GM23338 (cell line): ENCODE data around the gene ZNF865. TPM values are rescaled to one million over a fixed set of nuclear protein-coding genes. Genes with fewer than 3 reads are reported as not detected.

ENCODE experiments used
- ATAC-seq: fragments of 200-7000 bp; cut with Tn5 transposase; 3 replicates; pipeline ENCODE4 v1.9.1; 2020
- DNase-seq: peaks from one replicate; pipeline ENCODE4 v3.0.0-alpha.2; 2015; ENCODE audit warnings: low spot score
- H2AFZ ChIP-seq: fragments of 200-600 bp; sonication (generic); 2 replicates; pipeline ENCODE4 v1.8.0; 2016; ENCODE audit warnings: antibody characterized with exemption, mild to moderate bottlenecking, moderate library complexity
- H3F3A ChIP-seq: fragments of 200-600 bp; sonication (generic); replicated peaks from 2 replicates; pipeline ENCODE4 v1.8.0; 2017; ENCODE audit warnings: antibody characterized with exemption, mixed run types, low read depth
- H3K27ac ChIP-seq: fragments of 200-600 bp; sonication (generic); 2 replicates; pipeline ENCODE4 v1.6.1; 2016; ENCODE audit warnings: low read depth
- H3K27me3 ChIP-seq: fragments of 200-600 bp; sonication (generic); 2 replicates; pipeline ENCODE4 v1.8.0; 2016; ENCODE audit warnings: mild to moderate bottlenecking, mixed run types, moderate library complexity; ENCODE audit not compliant: insufficient read depth
- H3K36me3 ChIP-seq: fragments of 200-600 bp; sonication (generic); 2 replicates; pipeline ENCODE4 v1.8.0; 2016; ENCODE audit warnings: mild to moderate bottlenecking; ENCODE audit not compliant: insufficient read depth
- H3K4me1 ChIP-seq: fragments of 200-600 bp; sonication (generic); 2 replicates; pipeline ENCODE4 v1.8.0; 2016; ENCODE audit warnings: mild to moderate bottlenecking, moderate library complexity; ENCODE audit not compliant: insufficient read depth
- H3K4me2 ChIP-seq: fragments of 200-600 bp; sonication (generic); 2 replicates; pipeline ENCODE4 v1.7.1; 2017; ENCODE audit warnings: mixed run types
- H3K4me3 ChIP-seq: fragments of 200-600 bp; sonication (generic); 2 replicates; pipeline ENCODE4 v1.6.1; 2016; ENCODE audit warnings: mixed run types
- H3K79me2 ChIP-seq: fragments of 200-600 bp; sonication (generic); replicated peaks from 2 replicates; pipeline ENCODE4 v1.8.0; 2017; ENCODE audit warnings: mild to moderate bottlenecking; ENCODE audit not compliant: insufficient read depth
- H3K9me2 ChIP-seq: fragments of 200-600 bp; sonication (generic); 2 replicates; pipeline ENCODE4 v1.8.0; 2017; ENCODE audit not compliant: insufficient read depth
- H4K20me1 ChIP-seq: fragments of 200-600 bp; sonication (generic); replicated peaks from 2 replicates; pipeline ENCODE4 v1.8.0; 2017; ENCODE audit warnings: mild to moderate bottlenecking; ENCODE audit not compliant: insufficient read depth
- H3K27ac Mint-ChIP-seq: 2 replicates; pipeline ENCODE4 v1.8.0; 2020; ENCODE audit warnings: inconsistent platforms, mild to moderate bottlenecking, moderate library complexity, mixed read lengths
- H3K27me3 Mint-ChIP-seq: 3 replicates; pipeline ENCODE4 v1.8.0; 2022; ENCODE audit warnings: low read depth, mild to moderate bottlenecking, moderate library complexity, mixed read lengths, inconsistent platforms; ENCODE audit not compliant: insufficient read depth, poor library complexity
- H3K36me3 Mint-ChIP-seq: 3 replicates; pipeline ENCODE4 v1.8.0; 2021; ENCODE audit warnings: low read depth, mild to moderate bottlenecking, inconsistent platforms, moderate library complexity, mixed read lengths
- H3K4me1 Mint-ChIP-seq: 3 replicates; pipeline ENCODE4 v1.8.0; 2020; ENCODE audit warnings: mild to moderate bottlenecking, inconsistent platforms, mixed read lengths
- H3K4me3 Mint-ChIP-seq: 3 replicates; pipeline ENCODE4 v1.8.0; 2021; ENCODE audit warnings: moderate library complexity, mild to moderate bottlenecking, inconsistent platforms, mixed read lengths
- H3K9me3 Mint-ChIP-seq: 3 replicates; pipeline ENCODE4 v1.8.0; 2020; ENCODE audit warnings: moderate library complexity, mild to moderate bottlenecking, inconsistent platforms, mixed read lengths
- CREB1 ChIP-seq: fragments of 250-450 bp; sonication (Bioruptor Pico); IDR thresholded peaks from 2 replicates; pipeline ENCODE4 v1.5.0; 2020; ENCODE audit warnings: low read depth, mild to moderate bottlenecking, moderate library complexity
- EZH2 ChIP-seq: fragments of 200-600 bp; sonication (generic); IDR thresholded peaks from one replicate; pipeline ENCODE4 v1.8.0; 2017; ENCODE audit warnings: antibody characterized with exemption, mild to moderate bottlenecking, low read depth; ENCODE audit not compliant: unreplicated experiment
- EZH2phosphoT487 ChIP-seq: fragments of 200-600 bp; sonication (generic); IDR thresholded peaks from one replicate; pipeline ENCODE4 v1.8.1; 2018; ENCODE audit warnings: antibody characterized with exemption; ENCODE audit not compliant: unreplicated experiment
- JUNB ChIP-seq: IDR thresholded peaks from one replicate; pipeline ENCODE4 v1.6.1; 2016; ENCODE audit warnings: antibody characterized with exemption; ENCODE audit not compliant: unreplicated experiment
- NANOG ChIP-seq: IDR thresholded peaks from 2 replicates; pipeline ENCODE4 v1.6.1; 2016; ENCODE audit warnings: antibody characterized with exemption, borderline replicate concordance
- POLR2AphosphoS5 ChIP-seq: IDR thresholded peaks from 2 replicates; pipeline ENCODE4 v1.6.1; 2016; ENCODE audit warnings: antibody characterized with exemption, low read depth
- STAT1 ChIP-seq: IDR thresholded peaks from one replicate; pipeline ENCODE4 v1.6.1; 2016; ENCODE audit warnings: antibody characterized with exemption; ENCODE audit not compliant: unreplicated experiment
- ZNF114 ChIP-seq: fragments of 250-450 bp; sonication (Bioruptor Pico); IDR thresholded peaks from 2 replicates; pipeline ENCODE4 v1.5.0; 2020; ENCODE audit warnings: mild to moderate bottlenecking, moderate library complexity
- ZNF331 ChIP-seq: fragments of 250-450 bp; sonication (Bioruptor Pico); IDR thresholded peaks from 2 replicates; pipeline ENCODE4 v1.5.0; 2020; ENCODE audit warnings: low read depth, mild to moderate bottlenecking, moderate library complexity
- polyA plus RNA-seq: library from polyadenylated mRNA; unstranded; fragments of >200 nt; fragmentation: Nextera tagmentation; extraction: Ambion mirVana; gene quantifications from 2 replicates; pipeline ENCODE4 v1.2.1, GENCODE V29; 2016
- total RNA-seq: library from RNA; depleted of rRNA; stranded (reverse); fragments of >200 nt; shearing (Covaris generic); gene quantifications from 2 replicates; pipeline ENCODE4 v1.2.3, GENCODE V29; 2014
- TF ChIP-seq, protein P1 (sequence below): IDR thresholded peaks from 2 replicates; pipeline ENCODE4 v1.6.1; 2016; ENCODE audit warnings: antibody characterized with exemption
- TF ChIP-seq, protein P2 (sequence below), 2 experiments: fragments of 200-600 bp in 1 of 2; sonication (generic) in 1 of 2; conservative IDR thresholded peaks; 2 replicates each; pipeline versions ENCODE4 v1.5.1 to v1.6.1; 2016 to 2017; ENCODE audit warnings: antibody characterized with exemption in 2 of 2, low read depth in 2 of 2, mild to moderate bottlenecking in 2 of 2, moderate library complexity in 1 of 2
- TF ChIP-seq, protein P3 (sequence below): IDR thresholded peaks from one replicate; pipeline ENCODE4 v1.6.1; 2018; ENCODE audit warnings: antibody characterized with exemption; ENCODE audit not compliant: unreplicated experiment
- TF ChIP-seq, protein P4 (sequence below): fragments of 250-450 bp; sonication (Bioruptor Pico); IDR thresholded peaks from 2 replicates; pipeline ENCODE4 v1.5.0; 2020; ENCODE audit warnings: mild to moderate bottlenecking, moderate library complexity

Gene ZNF865
- total and polyA plus RNA-seq, 2 experiments from 2014 or later, result 2.2 to 12.1 TPM

DNA sequence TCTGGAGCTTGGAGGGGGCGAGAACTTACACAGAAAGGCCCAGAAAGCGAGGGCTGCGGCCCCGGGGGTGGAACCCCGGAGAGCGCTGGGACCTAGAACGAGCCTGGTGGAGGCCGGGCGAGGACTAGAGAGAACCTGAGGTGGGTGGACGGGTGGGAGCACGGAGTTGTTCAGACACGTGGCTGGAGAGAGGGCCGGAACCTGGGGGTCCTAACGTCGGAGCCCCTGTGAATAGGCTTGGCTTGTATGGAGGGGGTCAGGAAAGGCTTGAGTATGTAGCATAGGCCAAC is 38.4 kb downstream of the ZNF865 start (continued):
- TF ChIP-seq, protein P1, sequence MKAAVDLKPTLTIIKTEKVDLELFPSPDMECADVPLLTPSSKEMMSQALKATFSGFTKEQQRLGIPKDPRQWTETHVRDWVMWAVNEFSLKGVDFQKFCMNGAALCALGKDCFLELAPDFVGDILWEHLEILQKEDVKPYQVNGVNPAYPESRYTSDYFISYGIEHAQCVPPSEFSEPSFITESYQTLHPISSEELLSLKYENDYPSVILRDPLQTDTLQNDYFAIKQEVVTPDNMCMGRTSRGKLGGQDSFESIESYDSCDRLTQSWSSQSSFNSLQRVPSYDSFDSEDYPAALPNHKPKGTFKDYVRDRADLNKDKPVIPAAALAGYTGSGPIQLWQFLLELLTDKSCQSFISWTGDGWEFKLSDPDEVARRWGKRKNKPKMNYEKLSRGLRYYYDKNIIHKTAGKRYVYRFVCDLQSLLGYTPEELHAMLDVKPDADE, result no peak
- no peak for TF ChIP-seq ZNF331 (CRISPR knock-in tag)
- no peak for TF ChIP-seq NANOG
- TF ChIP-seq, protein P2, sequence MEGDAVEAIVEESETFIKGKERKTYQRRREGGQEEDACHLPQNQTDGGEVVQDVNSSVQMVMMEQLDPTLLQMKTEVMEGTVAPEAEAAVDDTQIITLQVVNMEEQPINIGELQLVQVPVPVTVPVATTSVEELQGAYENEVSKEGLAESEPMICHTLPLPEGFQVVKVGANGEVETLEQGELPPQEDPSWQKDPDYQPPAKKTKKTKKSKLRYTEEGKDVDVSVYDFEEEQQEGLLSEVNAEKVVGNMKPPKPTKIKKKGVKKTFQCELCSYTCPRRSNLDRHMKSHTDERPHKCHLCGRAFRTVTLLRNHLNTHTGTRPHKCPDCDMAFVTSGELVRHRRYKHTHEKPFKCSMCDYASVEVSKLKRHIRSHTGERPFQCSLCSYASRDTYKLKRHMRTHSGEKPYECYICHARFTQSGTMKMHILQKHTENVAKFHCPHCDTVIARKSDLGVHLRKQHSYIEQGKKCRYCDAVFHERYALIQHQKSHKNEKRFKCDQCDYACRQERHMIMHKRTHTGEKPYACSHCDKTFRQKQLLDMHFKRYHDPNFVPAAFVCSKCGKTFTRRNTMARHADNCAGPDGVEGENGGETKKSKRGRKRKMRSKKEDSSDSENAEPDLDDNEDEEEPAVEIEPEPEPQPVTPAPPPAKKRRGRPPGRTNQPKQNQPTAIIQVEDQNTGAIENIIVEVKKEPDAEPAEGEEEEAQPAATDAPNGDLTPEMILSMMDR (conservative IDR thresholded peaks at IDR 0.05; ENCODE audit: low read depth in 2 of 2), result no peak
- TF ChIP-seq POLR2AphosphoS5, result no peak
- no peak for TF ChIP-seq EZH2phosphoT487
- no peak for TF ChIP-seq STAT1
- TF ChIP-seq EZH2, result no peak

DNA sequence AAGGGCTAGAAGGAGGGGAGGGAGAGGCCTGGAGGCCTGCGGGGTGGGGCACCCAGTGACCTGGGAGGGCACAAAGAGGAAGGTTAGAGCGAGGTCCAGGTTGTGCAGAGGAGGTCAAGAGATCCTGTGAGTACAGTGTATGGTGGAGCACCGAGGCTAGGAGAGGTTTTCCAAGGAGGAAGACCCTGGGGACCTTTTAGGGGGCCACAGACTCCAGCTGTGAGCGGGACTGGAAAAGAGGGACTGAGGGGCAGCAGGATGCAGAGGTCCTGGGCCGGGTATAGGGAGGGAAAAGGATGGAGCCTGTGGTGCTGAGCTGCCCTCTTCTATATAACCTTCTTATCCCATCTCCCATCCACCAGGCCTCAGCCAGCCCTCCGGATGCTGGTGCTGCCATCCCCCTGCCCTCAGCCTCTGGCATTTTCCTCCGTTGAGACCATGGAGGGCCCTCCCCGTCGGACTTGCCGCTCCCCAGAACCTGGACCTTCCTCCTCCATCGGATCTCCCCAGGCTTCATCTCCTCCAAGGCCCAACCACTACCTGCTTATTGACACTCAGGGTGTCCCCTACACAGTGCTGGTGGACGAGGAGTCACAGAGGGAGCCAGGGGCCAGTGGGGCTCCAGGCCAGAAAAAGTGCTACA is 38.9 kb downstream of the ZNF865 start:
- Mint-ChIP-seq H3K27ac (peak overlapping the region; percentile 97), H3K9me3 (peaks cover 4% of the 10 kb centered on the region), H3K36me3 (peaks cover 40% of the 10 kb centered on the region), H3K4me1 (peaks cover 25% of the 10 kb centered on the region), H3K4me3 (peak overlapping the region; percentile 84), H3K27me3 (peaks cover 38% of the 10 kb centered on the region)
- H3K4me1 ChIP-seq, result no peaks in the 10 kb centered on the region; the same call in 1 of the 2 replicates
- H3K27me3 ChIP-seq, result no peaks in the 10 kb centered on the region
- peak overlapping the region; percentile 96 for H3K4me2 ChIP-seq
- ATAC-seq, result no peak
- H3K27ac ChIP-seq, result no peak overlapping the region
- 0 out of 2 replicates have a peak, but pooled peaks cover 2% of the 10 kb centered on the region for H3K9me2 ChIP-seq
- TF ChIP-seq NANOG (no peak), EZH2phosphoT487 (no peak), STAT1 (no peak), ZNF331 (CRISPR knock-in tag) (no peak), CREB1 (CRISPR knock-in tag) (no peak), ZNF114 (CRISPR knock-in tag) (no peak), POLR2AphosphoS5 (no peak), JUNB (no peak)
- TF ChIP-seq, protein P3, sequence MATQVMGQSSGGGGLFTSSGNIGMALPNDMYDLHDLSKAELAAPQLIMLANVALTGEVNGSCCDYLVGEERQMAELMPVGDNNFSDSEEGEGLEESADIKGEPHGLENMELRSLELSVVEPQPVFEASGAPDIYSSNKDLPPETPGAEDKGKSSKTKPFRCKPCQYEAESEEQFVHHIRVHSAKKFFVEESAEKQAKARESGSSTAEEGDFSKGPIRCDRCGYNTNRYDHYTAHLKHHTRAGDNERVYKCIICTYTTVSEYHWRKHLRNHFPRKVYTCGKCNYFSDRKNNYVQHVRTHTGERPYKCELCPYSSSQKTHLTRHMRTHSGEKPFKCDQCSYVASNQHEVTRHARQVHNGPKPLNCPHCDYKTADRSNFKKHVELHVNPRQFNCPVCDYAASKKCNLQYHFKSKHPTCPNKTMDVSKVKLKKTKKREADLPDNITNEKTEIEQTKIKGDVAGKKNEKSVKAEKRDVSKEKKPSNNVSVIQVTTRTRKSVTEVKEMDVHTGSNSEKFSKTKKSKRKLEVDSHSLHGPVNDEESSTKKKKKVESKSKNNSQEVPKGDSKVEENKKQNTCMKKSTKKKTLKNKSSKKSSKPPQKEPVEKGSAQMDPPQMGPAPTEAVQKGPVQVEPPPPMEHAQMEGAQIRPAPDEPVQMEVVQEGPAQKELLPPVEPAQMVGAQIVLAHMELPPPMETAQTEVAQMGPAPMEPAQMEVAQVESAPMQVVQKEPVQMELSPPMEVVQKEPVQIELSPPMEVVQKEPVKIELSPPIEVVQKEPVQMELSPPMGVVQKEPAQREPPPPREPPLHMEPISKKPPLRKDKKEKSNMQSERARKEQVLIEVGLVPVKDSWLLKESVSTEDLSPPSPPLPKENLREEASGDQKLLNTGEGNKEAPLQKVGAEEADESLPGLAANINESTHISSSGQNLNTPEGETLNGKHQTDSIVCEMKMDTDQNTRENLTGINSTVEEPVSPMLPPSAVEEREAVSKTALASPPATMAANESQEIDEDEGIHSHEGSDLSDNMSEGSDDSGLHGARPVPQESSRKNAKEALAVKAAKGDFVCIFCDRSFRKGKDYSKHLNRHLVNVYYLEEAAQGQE, result no peak
- TF ChIP-seq, protein P4, sequence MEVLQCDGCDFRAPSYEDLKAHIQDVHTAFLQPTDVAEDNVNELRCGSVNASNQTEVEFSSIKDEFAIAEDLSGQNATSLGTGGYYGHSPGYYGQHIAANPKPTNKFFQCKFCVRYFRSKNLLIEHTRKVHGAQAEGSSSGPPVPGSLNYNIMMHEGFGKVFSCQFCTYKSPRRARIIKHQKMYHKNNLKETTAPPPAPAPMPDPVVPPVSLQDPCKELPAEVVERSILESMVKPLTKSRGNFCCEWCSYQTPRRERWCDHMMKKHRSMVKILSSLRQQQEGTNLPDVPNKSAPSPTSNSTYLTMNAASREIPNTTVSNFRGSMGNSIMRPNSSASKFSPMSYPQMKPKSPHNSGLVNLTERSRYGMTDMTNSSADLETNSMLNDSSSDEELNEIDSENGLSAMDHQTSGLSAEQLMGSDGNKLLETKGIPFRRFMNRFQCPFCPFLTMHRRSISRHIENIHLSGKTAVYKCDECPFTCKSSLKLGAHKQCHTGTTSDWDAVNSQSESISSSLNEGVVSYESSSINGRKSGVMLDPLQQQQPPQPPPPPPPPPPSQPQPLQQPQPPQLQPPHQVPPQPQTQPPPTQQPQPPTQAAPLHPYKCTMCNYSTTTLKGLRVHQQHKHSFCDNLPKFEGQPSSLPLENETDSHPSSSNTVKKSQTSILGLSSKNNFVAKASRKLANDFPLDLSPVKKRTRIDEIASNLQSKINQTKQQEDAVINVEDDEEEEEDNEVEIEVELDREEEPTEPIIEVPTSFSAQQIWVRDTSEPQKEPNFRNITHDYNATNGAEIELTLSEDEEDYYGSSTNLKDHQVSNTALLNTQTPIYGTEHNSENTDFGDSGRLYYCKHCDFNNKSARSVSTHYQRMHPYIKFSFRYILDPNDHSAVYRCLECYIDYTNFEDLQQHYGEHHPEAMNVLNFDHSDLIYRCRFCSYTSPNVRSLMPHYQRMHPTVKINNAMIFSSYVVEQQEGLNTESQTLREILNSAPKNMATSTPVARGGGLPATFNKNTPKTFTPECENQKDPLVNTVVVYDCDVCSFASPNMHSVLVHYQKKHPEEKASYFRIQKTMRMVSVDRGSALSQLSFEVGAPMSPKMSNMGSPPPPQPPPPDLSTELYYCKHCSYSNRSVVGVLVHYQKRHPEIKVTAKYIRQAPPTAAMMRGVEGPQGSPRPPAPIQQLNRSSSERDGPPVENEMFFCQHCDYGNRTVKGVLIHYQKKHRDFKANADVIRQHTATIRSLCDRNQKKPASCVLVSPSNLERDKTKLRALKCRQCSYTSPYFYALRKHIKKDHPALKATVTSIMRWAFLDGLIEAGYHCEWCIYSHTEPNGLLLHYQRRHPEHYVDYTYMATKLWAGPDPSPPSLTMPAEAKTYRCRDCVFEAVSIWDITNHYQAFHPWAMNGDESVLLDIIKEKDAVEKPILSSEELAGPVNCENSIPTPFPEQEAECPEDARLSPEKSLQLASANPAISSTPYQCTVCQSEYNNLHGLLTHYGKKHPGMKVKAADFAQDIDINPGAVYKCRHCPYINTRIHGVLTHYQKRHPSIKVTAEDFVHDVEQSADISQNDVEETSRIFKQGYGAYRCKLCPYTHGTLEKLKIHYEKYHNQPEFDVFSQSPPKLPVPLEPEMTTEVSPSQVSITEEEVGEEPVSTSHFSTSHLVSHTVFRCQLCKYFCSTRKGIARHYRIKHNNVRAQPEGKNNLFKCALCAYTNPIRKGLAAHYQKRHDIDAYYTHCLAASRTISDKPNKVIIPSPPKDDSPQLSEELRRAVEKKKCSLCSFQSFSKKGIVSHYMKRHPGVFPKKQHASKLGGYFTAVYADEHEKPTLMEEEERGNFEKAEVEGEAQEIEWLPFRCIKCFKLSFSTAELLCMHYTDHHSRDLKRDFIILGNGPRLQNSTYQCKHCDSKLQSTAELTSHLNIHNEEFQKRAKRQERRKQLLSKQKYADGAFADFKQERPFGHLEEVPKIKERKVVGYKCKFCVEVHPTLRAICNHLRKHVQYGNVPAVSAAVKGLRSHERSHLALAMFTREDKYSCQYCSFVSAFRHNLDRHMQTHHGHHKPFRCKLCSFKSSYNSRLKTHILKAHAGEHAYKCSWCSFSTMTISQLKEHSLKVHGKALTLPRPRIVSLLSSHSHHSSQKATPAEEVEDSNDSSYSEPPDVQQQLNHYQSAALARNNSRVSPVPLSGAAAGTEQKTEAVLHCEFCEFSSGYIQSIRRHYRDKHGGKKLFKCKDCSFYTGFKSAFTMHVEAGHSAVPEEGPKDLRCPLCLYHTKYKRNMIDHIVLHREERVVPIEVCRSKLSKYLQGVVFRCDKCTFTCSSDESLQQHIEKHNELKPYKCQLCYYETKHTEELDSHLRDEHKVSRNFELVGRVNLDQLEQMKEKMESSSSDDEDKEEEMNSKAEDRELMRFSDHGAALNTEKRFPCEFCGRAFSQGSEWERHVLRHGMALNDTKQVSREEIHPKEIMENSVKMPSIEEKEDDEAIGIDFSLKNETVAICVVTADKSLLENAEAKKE (CRISPR knock-in tag), result no peak
- peak overlapping the region; percentile 89 for H3K4me3 ChIP-seq
- no peak overlapping the region for H2AFZ ChIP-seq
- H3K79me2 ChIP-seq, result peaks cover 37% of the 10 kb centered on the region
- no peaks in the 10 kb centered on the region for H4K20me1 ChIP-seq
- H3K36me3 ChIP-seq, result no peaks in the 10 kb centered on the region
- DNase-seq, result no peak
- H3F3A ChIP-seq, result peaks cover 34% of the 10 kb centered on the region
